Hematopoietic multipotent progenitor cell (in vitro differentiated cells): Measurements from ENCODE around the gene USP30. TPM values are rescaled to one million over a fixed set of nuclear protein-coding genes. Genes with fewer than 3 reads are reported as not detected.
"Not testable (repeated sequence)": the region's sequence is repeated elsewhere in the genome, so short reads cannot be mapped to it uniquely, and the experiment has no call there.

Source experiments
- DNase-seq, 3 donors: peaks; one replicate each; pipeline ENCODE4 v3.0.0-alpha.2; 2011 to 2015; ENCODE audit warnings: low read depth in 2 of 3, low spot score in 2 of 3
- total RNA-seq: library from RNA; depleted of rRNA; stranded (reverse); fragments of >200 nt; gene quantifications from one replicate; pipeline ENCODE4 v1.2.3, GENCODE V29; 2012

USP30 gene
- total RNA-seq, 1 donor, result 27.2 TPM

DNA sequence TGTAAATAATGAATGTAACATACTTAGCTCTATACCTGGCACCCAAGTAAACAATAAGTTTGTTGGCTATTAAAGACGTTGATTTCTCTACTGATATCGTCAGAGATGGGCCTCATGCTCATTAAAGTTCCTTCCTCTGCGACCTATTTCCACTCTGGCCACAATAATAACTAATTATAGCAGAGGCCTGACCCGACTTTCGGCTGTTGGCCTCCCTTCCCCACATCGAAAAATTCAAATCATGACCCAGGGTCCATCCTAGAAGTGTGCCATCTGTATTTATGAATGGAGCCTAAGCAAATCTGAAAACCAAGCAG lies 321 bp upstream of the USP30 start:
- DNase-seq, result no peak

DNA sequence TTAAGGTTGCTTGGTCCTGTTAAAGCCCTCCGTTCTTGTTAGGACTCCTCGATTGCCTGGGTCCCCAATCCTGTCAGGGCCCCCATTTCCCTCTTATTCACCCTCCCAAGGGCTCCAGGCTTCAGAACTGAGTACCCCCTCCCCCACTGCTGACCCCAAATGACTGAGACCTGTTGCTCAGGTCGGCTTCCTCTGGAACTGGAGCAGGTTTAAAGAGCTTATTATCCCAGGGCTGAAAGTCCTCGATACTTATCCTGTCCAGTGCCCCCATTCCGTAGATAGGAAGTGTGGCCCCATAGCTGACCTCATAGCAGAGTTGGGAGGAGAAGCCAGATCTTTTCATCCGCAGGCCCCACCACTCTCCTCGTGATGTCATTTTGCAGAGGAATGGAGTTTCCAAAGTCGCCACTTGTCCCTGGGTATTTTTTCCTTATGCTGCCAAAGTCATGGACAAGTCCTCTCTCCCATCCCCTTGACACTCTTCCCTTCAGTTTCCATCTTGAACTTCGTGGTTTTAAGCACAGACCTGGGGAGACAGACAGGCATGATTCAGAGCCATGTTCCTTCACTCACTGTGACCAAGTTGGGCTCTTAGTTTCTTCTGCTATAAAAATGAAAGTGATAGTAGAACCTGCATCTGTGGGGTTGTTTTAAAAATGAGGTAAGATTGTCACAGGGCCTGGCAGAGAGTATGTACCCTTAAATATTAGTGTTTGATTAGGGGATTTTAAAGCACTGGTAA lies 1.2 kb downstream of the USP30 start:
- peak; percentile 16 to 61 (median 48) for DNase-seq

DNA sequence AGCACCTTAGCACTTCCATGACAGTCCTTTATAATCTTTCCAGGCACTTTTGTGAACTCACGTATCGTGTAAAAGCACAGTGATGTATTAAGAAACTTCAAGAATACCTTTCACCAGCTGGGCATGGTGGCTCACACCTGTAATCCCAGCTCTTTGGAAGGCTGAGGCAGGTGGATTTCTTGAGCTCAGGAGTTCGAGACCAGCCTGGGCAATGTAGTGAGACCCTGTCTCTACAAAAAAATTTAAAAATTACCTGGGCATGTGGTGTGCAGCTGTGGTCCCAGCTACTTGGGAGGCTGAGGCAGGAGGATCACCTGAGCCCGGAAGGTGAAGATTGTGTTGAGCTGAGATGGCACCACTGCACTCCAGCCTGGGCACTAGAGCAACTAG lies 1.7 kb downstream of the USP30 start:
- DNase-seq, result not testable (repeated sequence)

DNA sequence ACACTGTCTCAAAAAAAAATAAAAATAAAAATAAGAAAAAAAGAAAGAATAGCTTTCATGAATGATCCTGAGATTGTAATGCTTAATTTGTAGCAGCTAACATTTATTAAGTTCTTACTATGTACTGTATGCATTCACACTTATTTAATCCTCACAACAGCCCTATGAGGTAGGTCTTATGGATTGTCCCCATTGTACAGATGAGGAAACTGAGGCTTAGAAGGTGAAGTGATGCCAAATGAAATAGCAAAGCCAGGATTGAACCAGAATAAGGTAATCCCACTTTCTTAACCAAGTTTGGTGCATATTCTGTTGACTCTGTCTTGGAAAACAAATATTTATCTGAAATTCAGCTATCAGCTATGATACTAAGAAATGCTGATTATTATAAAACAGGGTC lies 2.1 kb downstream of the USP30 start:
- DNase-seq, result no peak

GRCh38 chr12:109056891-109057290 lies 4.5 kb downstream of the USP30 start:
- no peak for DNase-seq

DNA sequence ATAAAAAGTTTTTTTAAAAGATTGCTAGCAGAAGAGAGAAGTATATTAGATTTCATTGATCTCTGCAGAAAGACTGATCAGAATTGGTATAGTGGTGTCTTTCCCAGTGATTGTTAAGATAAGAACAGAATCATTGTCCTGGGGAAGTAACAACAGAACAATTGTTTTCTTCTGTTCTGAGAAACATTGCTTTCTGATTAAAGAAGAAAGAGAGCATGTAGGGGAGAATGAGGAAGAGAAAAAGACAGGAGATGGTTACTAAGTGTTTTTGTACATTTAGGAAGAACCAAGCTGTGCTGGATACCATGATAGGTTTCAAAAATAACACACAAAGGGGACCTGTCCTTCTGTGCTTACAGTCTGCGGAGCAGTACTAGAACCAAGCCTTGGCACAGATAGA lies 5.0 kb downstream of the USP30 start:
- no peak for DNase-seq

GRCh38 chr12:109058773-109059172 lies 6.4 kb downstream of the USP30 start:
- no peak for DNase-seq

DNA sequence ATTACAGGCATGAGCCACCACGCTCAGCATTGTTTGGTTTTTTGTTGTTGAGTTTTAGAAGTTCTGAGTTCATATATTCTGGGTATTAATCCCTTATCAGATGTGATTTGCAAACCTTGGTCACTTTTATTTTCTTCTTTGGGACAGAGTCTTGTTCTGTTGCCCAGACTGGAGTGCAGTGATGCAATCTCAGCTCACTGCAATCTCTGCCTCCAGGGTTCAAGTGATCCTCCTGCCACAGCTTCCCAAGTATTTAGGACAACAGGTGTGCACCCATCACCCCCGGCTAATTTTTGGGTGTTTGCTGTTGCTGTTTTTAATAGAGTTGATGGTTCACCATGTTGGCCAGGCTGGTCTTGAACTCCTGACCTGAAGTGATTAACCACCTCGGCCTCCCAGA lies 11.8 kb downstream of the USP30 start:
- no peak for DNase-seq

GRCh38 chr12:109065154-109065852 lies 12.9 kb downstream of the USP30 start:
- DNase-seq, result no peak

- DNase-seq, result no peak
Observed at GRCh38 chr12:109065853-109066193, 13.4 kb downstream of the USP30 start.

- no peak for DNase-seq
Observed at GRCh38 chr12:109069307-109070271, 17.2 kb downstream of the USP30 start.

- no peak for DNase-seq
Observed at GRCh38 chr12:109074866-109075265, 22.5 kb downstream of the USP30 start.

GRCh38 chr12:109082751-109083150 lies 30.4 kb downstream of the USP30 start:
- no peak for DNase-seq

- DNase-seq, result no peak
Observed at GRCh38 chr12:109084425-109084824, 32.0 kb downstream of the USP30 start.

- DNase-seq, result no peak
Observed at GRCh38 chr12:109085590-109085989, 33.2 kb downstream of the USP30 start.

DNA sequence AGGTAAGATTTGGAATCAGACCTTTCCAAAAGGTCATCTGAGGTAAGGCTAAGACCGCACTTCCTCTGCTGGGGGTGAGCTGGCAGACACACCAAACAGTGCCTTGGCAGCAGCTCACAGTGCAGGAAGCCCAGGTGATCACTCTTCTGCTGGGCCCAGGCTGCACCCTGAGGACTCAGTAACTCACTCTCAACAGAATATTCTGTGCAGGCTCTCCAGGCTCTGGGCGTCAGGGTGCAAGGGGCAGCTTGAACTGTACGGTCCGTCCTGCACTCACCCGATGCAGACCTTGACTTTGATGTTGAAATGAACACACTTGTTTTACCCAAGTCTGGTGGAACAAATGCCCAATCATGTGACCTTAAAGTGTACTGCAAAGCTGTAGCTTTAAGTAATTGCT lies 34.9 kb downstream of the USP30 start:
- no peak for DNase-seq

GRCh38 chr12:109088818-109089217 lies 36.4 kb downstream of the USP30 start:
- no peak for DNase-seq

DNA sequence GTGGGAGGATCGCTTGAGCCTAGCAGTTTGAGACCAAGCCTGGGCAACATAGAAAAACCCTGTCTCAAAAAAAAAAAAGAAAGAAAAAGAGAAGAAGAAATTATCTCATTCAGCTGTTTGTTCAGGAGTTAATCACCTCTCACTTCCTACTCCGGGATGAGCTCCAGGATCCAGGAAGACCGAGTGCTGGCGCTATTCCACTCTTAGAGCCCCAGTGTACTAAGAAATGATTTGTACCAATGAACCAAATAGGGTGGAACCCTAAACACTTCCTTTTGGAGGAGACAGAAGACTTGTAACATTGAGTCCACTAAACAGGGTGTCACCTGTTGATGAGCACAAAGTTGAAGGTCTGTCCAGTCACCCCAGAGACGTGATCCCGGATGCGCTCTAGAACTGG lies 37.3 kb downstream of the USP30 start:
- DNase-seq, result no peak

GRCh38 chr12:109092497-109093021 lies 40.2 kb downstream of the USP30 start:
- peak in 1 of 3 donors; percentile 5 for DNase-seq

DNA sequence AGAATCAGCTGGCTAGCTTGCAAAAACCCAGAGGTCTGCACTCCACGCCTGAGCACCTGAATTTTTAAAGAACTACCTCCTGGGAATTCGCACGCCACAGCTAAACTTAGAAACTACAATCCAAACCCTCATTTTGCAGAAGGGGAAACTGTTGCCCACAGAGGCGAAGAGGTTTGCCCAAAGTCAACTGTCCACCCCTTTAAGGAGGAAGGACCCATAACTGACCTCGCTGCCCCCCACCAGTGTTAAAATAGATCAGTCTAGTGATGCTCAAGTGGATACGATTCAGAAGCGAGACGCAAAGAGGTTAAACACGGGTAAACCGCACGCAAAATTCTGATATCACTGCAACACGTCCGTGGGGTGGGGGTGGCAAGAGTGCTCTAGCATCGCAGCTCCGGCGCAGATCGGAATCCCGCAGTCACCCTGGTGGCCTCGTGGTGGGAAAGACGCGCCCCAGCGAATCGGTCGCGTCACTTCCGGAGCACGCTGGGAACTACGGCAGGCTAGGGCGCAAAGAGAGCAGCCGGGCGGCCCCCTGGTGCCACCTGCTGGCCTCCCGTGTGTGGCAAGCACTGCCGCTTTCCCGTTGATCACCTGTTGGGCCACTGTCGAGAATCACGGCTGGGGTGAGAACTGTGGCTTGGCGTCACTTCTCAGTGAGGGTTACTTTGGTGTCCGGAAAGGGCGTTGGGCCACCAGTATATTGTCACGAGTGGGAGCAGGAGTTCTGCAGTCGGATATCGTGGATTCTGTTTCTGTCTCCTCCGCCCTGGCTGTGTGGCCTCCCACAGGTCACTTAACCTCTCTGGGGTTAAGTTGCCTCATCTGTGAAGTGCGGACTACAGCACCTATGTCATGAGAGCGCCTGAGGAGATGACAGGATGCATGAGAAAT lies 40.9 kb downstream of the USP30 start, which contains the start of gene ALKBH2:
TSS of gene ALKBH2 (minus strand) at position 451 of the 897 bp plus-strand sequence. CDS start 686 bp downstream, outside the sequence.
- peak; percentile 93 to 96 (median 94) for DNase-seq
